K562 (cell line): Measurements from ENCODE around the gene RPL15. TPM values are rescaled to one million over a fixed set of nuclear protein-coding genes. Genes with fewer than 3 reads are reported as not detected.
A peak's percentile ranks its signal among the peaks of the same experiment; 100 is the strongest.

ENCODE experiments used
- CBFB ChIP-seq: sonication (generic); formaldehyde crosslinking; IDR thresholded peaks from 2 replicates; pipeline ENCODE4 v1.4.0; 2020; ENCODE audit warnings: mild to moderate bottlenecking, missing genetic modification reagents
- CC2D1A ChIP-seq: fragments of 450-650 bp; IDR thresholded peaks from 2 replicates; pipeline ENCODE4 v1.6.1; 2017; ENCODE audit warnings: mild to moderate bottlenecking
- CEBPG ChIP-seq, 3 experiments: fragments of 200-800 bp in 1 of 3; sonication (Bioruptor generic) in 1 of 3; sonication (generic) in 1 of 3; formaldehyde crosslinking in 1 of 3; IDR thresholded peaks in 2 of 3; conservative IDR thresholded peaks in 1 of 3; 2 replicates each; pipeline versions ENCODE4 v1.6.1 to v1.8.0; 2016 to 2022; ENCODE audit warnings: missing compliant biosample characterization in 2 of 3, missing genetic modification characterization in 2 of 3, mild to moderate bottlenecking in 1 of 3, missing genetic modification reagents in 1 of 3
- HDAC2 ChIP-seq: fragments of 450-650 bp; IDR thresholded peaks from 2 replicates; pipeline ENCODE4 v1.6.1; 2016; ENCODE audit warnings: mild to moderate bottlenecking
- HNRNPLL ChIP-seq: fragments of 200-400 bp; formaldehyde crosslinking; IDR thresholded peaks from 2 replicates; pipeline ENCODE4 v1.6.1; 2017; ENCODE audit warnings: low read length, low read depth, mild to moderate bottlenecking; ENCODE audit not compliant: poor library complexity, severe bottlenecking
- NFATC3 ChIP-seq: fragments of 450-650 bp; IDR thresholded peaks from 2 replicates; pipeline ENCODE4 v1.6.1; 2017; ENCODE audit warnings: mild to moderate bottlenecking
- NFXL1 ChIP-seq: fragments of 450-650 bp; formaldehyde crosslinking; IDR thresholded peaks from 2 replicates; pipeline ENCODE4 v1.4.0; 2021; ENCODE audit warnings: mild to moderate bottlenecking
- POU5F1 ChIP-seq: fragments of 150-350 bp; IDR thresholded peaks from 2 replicates; pipeline ENCODE4 v1.6.1; 2014; ENCODE audit warnings: borderline replicate concordance, low read length, low read depth, mild to moderate bottlenecking; ENCODE audit not compliant: partially characterized antibody
- ZSCAN29 ChIP-seq: fragments of 450-650 bp; IDR thresholded peaks from 2 replicates; pipeline ENCODE4 v1.6.1; 2017
- polyA plus RNA-seq, 8 experiments: library from polyadenylated mRNA; depleted of rRNA in 4 of 8; stranded (reverse) in 5 of 8; unstranded in 3 of 8; fragments of >200 nt; fragmentation: Nextera tagmentation in 2 of 8; fragmentation: Illumina TruSeq in 1 of 8; extraction: Ambion mirVana in 2 of 8; extraction: Trizol in 1 of 8; gene quantifications; 2 replicates each; pipeline versions ENCODE4 v1.2.1 to v1.2.3, GENCODE V29; 2011 to 2014; ENCODE audit warnings: inconsistent platforms in 1 of 8, missing spikeins in 1 of 8
- total RNA-seq, 7 experiments: library from RNA; depleted of rRNA in 6 of 7; stranded (reverse); fragments of >200 nt in 6 of 7; fragmentation: Illumina TruSeq in 2 of 7; extraction: Trizol in 2 of 7; gene quantifications; 2 replicates each; pipeline versions ENCODE4 v1.2.1 to v1.2.3, GENCODE V29; 2011 to 2021; ENCODE audit warnings: low replicate concordance in 1 of 7
- TF ChIP-seq, protein P1 (sequence below): fragments of 450-650 bp; IDR thresholded peaks from 2 replicates; pipeline ENCODE4 v1.6.1; 2018; ENCODE audit not compliant: partially characterized antibody
- TF ChIP-seq, protein P2 (sequence below): sonication (generic); formaldehyde crosslinking; IDR thresholded peaks from 2 replicates; pipeline ENCODE4 v1.9.0; 2022; ENCODE audit warnings: mild to moderate bottlenecking, missing genetic modification reagents
- TF ChIP-seq, protein P3 (sequence below): fragments of 450-650 bp; IDR thresholded peaks from 2 replicates; pipeline ENCODE4 v1.6.1; 2016; ENCODE audit warnings: low read depth
- TF ChIP-seq, protein P4 (sequence below): fragments of 450-650 bp; IDR thresholded peaks from 2 replicates; pipeline ENCODE4 v1.6.1; 2016; ENCODE audit warnings: antibody characterized with exemption

RPL15 gene
- total and polyA plus RNA-seq, 9 of the 15 experiments (the other 6 are each of a cell fraction or from before 2014, with no cell fraction given): 2,393 to 8,850 (median 3,928) TPM

DNA sequence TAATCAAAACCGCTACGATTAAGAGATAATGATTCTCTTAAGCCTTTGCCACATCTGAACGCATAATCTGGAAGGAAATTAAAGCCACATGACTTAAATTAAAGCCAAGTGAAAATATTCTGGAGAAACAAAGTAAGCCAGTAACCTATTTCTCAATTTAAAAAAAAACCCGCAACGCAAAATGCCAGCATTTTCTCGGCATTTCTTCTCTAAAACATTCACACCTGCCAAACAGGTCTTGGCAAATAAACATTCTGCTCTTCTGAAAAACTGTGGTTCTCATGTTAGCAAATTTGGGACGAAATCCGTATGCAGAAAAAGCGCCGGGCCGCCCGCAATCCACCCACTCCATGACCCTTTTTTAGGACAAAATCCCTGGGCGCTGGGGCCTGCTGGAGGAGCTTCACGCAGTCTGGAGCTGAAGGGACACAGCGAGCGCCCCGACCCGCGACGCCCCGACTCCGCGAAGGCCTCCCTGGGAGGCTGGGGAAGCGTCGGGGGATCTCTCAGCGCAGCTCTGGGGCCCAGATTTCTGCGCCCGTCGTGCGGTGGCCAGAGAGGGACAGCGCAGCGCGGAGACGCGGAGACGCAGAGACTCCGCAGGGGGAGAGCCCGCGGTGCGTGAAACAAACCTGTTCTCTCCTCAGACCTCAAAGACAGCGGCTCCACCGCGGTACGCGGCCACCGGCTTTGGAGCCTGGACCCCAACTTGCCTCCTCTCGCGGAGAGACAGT, 613 bp upstream of the RPL15 start (continued):
- peak; percentile 72; the same call in 1 of the 2 replicates for TF ChIP-seq ZSCAN29
- peak; percentile 84; the same call in 1 of the 2 replicates for TF ChIP-seq CBFB (CRISPR knock-in tag)
- TF ChIP-seq, protein P1, sequence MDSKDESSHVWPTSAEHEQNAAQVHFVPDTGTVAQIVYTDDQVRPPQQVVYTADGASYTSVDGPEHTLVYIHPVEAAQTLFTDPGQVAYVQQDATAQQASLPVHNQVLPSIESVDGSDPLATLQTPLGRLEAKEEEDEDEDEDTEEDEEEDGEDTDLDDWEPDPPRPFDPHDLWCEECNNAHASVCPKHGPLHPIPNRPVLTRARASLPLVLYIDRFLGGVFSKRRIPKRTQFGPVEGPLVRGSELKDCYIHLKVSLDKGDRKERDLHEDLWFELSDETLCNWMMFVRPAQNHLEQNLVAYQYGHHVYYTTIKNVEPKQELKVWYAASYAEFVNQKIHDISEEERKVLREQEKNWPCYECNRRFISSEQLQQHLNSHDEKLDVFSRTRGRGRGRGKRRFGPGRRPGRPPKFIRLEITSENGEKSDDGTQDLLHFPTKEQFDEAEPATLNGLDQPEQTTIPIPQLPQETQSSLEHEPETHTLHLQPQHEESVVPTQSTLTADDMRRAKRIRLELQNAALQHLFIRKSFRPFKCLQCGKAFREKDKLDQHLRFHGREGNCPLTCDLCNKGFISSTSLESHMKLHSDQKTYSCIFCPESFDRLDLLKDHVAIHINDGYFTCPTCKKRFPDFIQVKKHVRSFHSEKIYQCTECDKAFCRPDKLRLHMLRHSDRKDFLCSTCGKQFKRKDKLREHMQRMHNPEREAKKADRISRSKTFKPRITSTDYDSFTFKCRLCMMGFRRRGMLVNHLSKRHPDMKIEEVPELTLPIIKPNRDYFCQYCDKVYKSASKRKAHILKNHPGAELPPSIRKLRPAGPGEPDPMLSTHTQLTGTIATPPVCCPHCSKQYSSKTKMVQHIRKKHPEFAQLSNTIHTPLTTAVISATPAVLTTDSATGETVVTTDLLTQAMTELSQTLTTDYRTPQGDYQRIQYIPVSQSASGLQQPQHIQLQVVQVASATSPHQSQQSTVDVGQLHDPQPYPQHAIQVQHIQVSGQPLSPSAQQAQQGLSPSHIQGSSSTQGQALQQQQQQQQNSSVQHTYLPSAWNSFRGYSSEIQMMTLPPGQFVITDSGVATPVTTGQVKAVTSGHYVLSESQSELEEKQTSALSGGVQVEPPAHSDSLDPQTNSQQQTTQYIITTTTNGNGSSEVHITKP: peak; percentile 79
- TF ChIP-seq HNRNPLL: peak; percentile 91
- TF ChIP-seq CC2D1A: peak; percentile 48; the same call in 1 of the 2 replicates
- no peak for TF ChIP-seq POU5F1
- no peak for TF ChIP-seq NFXL1
- TF ChIP-seq, protein P2, sequence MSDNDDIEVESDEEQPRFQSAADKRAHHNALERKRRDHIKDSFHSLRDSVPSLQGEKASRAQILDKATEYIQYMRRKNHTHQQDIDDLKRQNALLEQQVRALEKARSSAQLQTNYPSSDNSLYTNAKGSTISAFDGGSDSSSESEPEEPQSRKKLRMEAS (CRISPR knock-in tag): peak; percentile 79; the same call in 1 of the 2 replicates
- no peak for TF ChIP-seq NFATC3
- peak; percentile 37; the same call in 1 of the 2 replicates for TF ChIP-seq CEBPG (CRISPR knock-in tag; IDR thresholded peaks at IDR 0.05)
- no peak for TF ChIP-seq CEBPG (tag; conservative IDR thresholded peaks at IDR 0.05 in 1 of 2, IDR thresholded peaks at IDR 0.05 in 1 of 2)
- TF ChIP-seq HDAC2: peak; percentile 21; the same call in 1 of the 2 replicates
- TF ChIP-seq, protein P3, sequence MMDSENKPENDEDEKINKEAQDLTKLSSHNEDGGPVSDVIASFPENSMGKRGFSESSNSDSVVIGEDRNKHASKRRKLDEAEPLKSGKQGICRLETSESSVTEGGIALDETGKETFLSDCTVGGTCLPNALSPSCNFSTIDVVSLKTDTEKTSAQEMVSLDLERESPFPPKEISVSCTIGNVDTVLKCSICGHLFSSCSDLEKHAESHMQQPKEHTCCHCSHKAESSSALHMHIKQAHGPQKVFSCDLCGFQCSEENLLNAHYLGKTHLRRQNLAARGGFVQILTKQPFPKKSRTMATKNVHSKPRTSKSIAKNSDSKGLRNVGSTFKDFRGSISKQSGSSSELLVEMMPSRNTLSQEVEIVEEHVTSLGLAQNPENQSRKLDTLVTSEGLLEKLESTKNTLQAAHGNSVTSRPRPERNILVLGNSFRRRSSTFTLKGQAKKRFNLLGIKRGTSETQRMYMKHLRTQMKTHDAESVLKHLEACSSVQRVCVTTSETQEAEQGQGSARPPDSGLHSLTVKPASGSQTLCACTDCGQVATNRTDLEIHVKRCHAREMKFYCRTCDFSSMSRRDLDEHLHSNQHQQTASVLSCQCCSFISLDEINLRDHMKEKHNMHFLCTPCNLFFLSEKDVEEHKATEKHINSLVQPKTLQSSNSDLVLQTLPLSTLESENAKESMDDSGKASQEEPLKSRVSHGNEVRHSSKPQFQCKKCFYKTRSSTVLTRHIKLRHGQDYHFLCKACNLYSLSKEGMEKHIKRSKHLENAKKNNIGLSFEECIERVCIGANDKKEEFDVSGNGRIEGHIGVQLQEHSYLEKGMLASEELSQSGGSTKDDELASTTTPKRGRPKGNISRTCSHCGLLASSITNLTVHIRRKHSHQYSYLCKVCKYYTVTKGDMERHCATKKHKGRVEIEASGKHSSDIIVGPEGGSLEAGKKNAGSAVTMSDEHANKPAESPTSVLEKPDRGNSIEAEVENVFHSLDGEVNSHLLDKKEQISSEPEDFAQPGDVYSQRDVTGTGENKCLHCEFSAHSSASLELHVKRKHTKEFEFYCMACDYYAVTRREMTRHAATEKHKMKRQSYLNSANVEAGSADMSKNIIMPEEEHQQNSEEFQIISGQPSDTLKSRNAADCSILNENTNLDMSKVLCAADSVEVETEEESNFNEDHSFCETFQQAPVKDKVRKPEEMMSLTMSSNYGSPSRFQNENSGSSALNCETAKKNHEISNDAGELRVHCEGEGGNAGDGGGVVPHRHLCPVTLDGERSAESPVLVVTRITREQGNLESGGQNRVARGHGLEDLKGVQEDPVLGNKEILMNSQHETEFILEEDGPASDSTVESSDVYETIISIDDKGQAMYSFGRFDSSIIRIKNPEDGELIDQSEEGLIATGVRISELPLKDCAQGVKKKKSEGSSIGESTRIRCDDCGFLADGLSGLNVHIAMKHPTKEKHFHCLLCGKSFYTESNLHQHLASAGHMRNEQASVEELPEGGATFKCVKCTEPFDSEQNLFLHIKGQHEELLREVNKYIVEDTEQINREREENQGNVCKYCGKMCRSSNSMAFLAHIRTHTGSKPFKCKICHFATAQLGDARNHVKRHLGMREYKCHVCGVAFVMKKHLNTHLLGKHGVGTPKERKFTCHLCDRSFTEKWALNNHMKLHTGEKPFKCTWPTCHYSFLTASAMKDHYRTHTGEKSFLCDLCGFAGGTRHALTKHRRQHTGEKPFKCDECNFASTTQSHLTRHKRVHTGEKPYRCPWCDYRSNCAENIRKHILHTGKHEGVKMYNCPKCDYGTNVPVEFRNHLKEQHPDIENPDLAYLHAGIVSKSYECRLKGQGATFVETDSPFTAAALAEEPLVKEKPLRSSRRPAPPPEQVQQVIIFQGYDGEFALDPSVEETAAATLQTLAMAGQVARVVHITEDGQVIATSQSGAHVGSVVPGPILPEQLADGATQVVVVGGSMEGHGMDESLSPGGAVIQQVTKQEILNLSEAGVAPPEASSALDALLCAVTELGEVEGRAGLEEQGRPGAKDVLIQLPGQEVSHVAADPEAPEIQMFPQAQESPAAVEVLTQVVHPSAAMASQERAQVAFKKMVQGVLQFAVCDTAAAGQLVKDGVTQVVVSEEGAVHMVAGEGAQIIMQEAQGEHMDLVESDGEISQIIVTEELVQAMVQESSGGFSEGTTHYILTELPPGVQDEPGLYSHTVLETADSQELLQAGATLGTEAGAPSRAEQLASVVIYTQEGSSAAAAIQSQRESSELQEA: peak; percentile 55; the same call in 1 of the 2 replicates
- TF ChIP-seq, protein P4, sequence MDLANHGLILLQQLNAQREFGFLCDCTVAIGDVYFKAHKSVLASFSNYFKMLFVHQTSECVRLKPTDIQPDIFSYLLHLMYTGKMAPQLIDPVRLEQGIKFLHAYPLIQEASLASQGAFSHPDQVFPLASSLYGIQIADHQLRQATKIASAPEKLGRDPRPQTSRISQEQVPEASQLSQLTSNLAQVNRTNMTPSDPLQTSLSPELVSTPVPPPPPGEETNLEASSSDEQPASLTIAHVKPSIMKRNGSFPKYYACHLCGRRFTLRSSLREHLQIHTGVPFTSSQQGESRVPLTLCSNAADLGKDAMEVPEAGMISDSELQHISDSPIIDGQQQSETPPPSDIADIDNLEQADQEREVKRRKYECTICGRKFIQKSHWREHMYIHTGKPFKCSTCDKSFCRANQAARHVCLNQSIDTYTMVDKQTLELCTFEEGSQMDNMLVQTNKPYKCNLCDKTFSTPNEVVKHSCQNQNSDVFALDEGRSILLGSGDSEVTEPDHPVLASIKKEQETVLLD: peak; percentile 77
